Upper lobe of right lung (tissue), 1 donor: Measurements from ENCODE around the gene SNAI1. TPM values are rescaled to one million over a fixed set of nuclear protein-coding genes. Genes with fewer than 3 reads are reported as not detected.

Source experiments
- ATAC-seq: fragments of 200-7000 bp; cut with Tn5 transposase; one replicate; pipeline ENCODE4 v1.9.1; 2020; ENCODE audit warnings: mild to moderate bottlenecking, moderate library complexity
- DNase-seq: peaks from one replicate; pipeline ENCODE4 v3.0.0-alpha.2; 2020
- H3K27ac ChIP-seq: fragments of 200-600 bp; one replicate; pipeline ENCODE4 v1.8.0; 2022
- H3K27me3 ChIP-seq: fragments of 200-600 bp; one replicate; pipeline ENCODE4 v1.8.0; 2022; ENCODE audit warnings: mild to moderate bottlenecking
- H3K36me3 ChIP-seq: fragments of 200-600 bp; one replicate; pipeline ENCODE4 v1.8.0; 2022
- H3K4me1 ChIP-seq: fragments of 200-600 bp; one replicate; pipeline ENCODE4 v1.8.0; 2022
- H3K4me3 ChIP-seq: fragments of 200-600 bp; one replicate; pipeline ENCODE4 v1.8.0; 2022; ENCODE audit warnings: mild to moderate bottlenecking
- H3K9me3 ChIP-seq: fragments of 200-600 bp; one replicate; pipeline ENCODE4 v1.8.0; 2022
- intact Hi-C: fragments of 100-400 bp; cut with DNase I; formaldehyde crosslinking; loops from one replicate; pipeline ENCODE4 v1.11.0; 2022
- total RNA-seq: library from RNA; stranded (reverse); fragmentation: NEBNext Ultra II Directional; extraction: Animal tissue kit (Norgen Biotek cat#: 25700); gene quantifications from one replicate; pipeline ENCODE4 v1.2.1, GENCODE V29; 2021
- TF ChIP-seq, protein P1 (sequence below): fragments of 200-600 bp; IDR thresholded peaks from one replicate; pipeline ENCODE4 v1.8.0; 2022; ENCODE audit warnings: antibody characterized with exemption
- donor health status: DM: no; HTN: yes; CAD: no; lungs with severe emphysema.

SNAI1 gene
- total RNA-seq, 1 donor from 2014 or later, result 10.6 TPM

- Histone ChIP-seq H3K4me1 (peaks cover 59% of the 10 kb centered on the region), H3K36me3 (peaks cover 4% of the 10 kb centered on the region), H3K9me3 (no peaks in the 10 kb centered on the region), H3K27ac (no peak overlapping the region), H3K4me3 (peak overlapping the region; percentile 59), H3K27me3 (no peaks in the 10 kb centered on the region)
- ATAC-seq (no peak), DNase-seq (no peak)
- intact Hi-C loops, result no loop called here
- TF ChIP-seq, protein P1, sequence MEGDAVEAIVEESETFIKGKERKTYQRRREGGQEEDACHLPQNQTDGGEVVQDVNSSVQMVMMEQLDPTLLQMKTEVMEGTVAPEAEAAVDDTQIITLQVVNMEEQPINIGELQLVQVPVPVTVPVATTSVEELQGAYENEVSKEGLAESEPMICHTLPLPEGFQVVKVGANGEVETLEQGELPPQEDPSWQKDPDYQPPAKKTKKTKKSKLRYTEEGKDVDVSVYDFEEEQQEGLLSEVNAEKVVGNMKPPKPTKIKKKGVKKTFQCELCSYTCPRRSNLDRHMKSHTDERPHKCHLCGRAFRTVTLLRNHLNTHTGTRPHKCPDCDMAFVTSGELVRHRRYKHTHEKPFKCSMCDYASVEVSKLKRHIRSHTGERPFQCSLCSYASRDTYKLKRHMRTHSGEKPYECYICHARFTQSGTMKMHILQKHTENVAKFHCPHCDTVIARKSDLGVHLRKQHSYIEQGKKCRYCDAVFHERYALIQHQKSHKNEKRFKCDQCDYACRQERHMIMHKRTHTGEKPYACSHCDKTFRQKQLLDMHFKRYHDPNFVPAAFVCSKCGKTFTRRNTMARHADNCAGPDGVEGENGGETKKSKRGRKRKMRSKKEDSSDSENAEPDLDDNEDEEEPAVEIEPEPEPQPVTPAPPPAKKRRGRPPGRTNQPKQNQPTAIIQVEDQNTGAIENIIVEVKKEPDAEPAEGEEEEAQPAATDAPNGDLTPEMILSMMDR, result no peak
Observed at GRCh38 chr20:49986049-49986448, 3.3 kb downstream of the SNAI1 start.

GRCh38 chr20:49987015-49987867, 4.5 kb downstream of the SNAI1 start:
- H3K4me1 ChIP-seq, result peaks cover 50% of the 10 kb centered on the region
- TF ChIP-seq, protein P1, result no peak
- peaks cover 4% of the 10 kb centered on the region for H3K36me3 ChIP-seq
- no peaks in the 10 kb centered on the region for H3K9me3 ChIP-seq
- H3K27me3 ChIP-seq, result no peaks in the 10 kb centered on the region
- no peak overlapping the region for H3K27ac ChIP-seq
- no peak for ATAC-seq
- intact Hi-C loops, result no loop called here
- no peak overlapping the region for H3K4me3 ChIP-seq
- no peak for DNase-seq

GRCh38 chr20:49987868-49988690, 5.3 kb downstream of the SNAI1 start:
- H3K4me1 ChIP-seq, result peaks cover 45% of the 10 kb centered on the region
- no peaks in the 10 kb centered on the region for H3K9me3 ChIP-seq
- no peaks in the 10 kb centered on the region for H3K27me3 ChIP-seq
- ATAC-seq, result no peak
- H3K4me3 ChIP-seq, result no peak overlapping the region
- H3K27ac ChIP-seq, result peak overlapping the region; percentile 83
- H3K36me3 ChIP-seq, result peaks cover 4% of the 10 kb centered on the region
- intact Hi-C loops, result no loop called here
- TF ChIP-seq, protein P1, result no peak
- DNase-seq, result no peak

DNA sequence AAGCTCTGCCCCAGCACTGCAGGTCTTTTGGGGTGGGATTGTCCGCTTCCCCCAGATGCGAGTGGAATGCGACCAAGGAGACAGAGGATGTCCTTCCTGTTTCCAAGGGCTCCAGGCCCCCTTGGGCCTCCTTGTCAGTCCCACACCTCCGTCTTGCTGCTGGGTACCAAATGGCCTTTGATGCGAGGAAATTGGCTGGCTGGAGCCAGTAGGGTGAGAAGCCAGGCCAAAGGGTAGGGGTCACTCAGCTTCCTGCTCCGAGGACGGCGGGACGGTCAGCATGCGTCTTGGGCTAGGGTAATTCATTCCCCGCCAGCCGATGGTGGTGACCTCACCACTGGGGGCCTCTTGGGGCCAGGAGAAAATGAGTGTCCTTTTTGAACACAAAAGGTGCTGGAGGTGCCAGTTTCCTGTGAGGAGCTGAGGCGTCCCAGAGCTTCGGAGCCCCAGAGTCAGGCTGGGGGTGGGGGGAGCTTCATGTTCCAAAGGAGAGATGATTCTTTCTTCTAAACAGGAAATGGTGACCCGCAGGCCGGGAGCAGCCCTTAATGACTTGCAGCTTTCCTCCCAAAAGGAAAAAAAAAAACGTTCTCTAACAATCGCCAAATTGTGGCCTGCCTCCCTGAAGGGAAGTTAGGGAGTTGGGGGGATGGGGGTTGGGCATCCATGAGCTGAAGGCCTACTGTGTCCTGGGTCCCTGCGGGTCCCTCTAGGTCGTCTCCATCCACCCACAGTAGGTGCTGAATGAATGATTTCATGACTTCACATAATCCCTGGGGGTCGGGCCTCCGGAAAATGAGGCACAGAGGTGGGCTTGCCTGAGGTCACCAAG, 6.7 kb downstream of the SNAI1 start:
- Histone ChIP-seq H3K27ac (peak overlapping the region; percentile 83), H3K9me3 (no peaks in the 10 kb centered on the region), H3K4me1 (peaks cover 39% of the 10 kb centered on the region), H3K36me3 (peaks cover 4% of the 10 kb centered on the region), H3K4me3 (no peak overlapping the region), H3K27me3 (no peaks in the 10 kb centered on the region)
- intact Hi-C loops, result no loop called here
- DNase-seq (no peak), ATAC-seq (peak; percentile 37)
- TF ChIP-seq, protein P1, result no peak

GRCh38 chr20:49990271-49990720, 7.5 kb downstream of the SNAI1 start:
- H3K27me3 ChIP-seq, result no peaks in the 10 kb centered on the region
- TF ChIP-seq, protein P1, result no peak
- peaks cover 4% of the 10 kb centered on the region for H3K36me3 ChIP-seq
- intact Hi-C loops, result no loop called here
- ATAC-seq (peak; percentile 68), DNase-seq (no peak)
- peak overlapping the region; percentile 83 for H3K27ac ChIP-seq
- H3K4me3 ChIP-seq, result no peak overlapping the region
- H3K4me1 ChIP-seq, result peaks cover 33% of the 10 kb centered on the region
- no peaks in the 10 kb centered on the region for H3K9me3 ChIP-seq
